ENCODE results near the gene PPP2R3C. TPM values are rescaled to one million over a fixed set of nuclear protein-coding genes. Genes with fewer than 3 reads are reported as not detected.
"Not testable (repeated sequence)": the region's sequence is repeated elsewhere in the genome, so short reads cannot be mapped to it uniquely, and the experiment has no call there.

The PPP2R3C gene
- total RNA-seq, 1 donor from 2014 or later = 24.5 TPM

GRCh38 chr14:35116242-35116641, 5.5 kb downstream of the PPP2R3C start:
- no peak for TF ChIP-seq CTCF (conservative IDR thresholded peaks at IDR 0.05; ENCODE audit: low read depth, low read length)
- no peak overlapping the region for H3K4me3 ChIP-seq (ENCODE audit: low read depth, low read length)
- DNase-seq (ENCODE audit: low read depth) = no peak

- no peak for TF ChIP-seq CTCF (conservative IDR thresholded peaks at IDR 0.05; ENCODE audit: low read depth, low read length)
- DNase-seq (ENCODE audit: low read depth) = no peak
- H3K4me3 ChIP-seq (ENCODE audit: low read depth, low read length) = no peak overlapping the region
These were observed 7.8 kb downstream of the PPP2R3C start for GRCh38 chr14:35114036-35114435.

- TF ChIP-seq CTCF (conservative IDR thresholded peaks at IDR 0.05; ENCODE audit: low read depth, low read length) = no peak
- DNase-seq (ENCODE audit: low read depth) = no peak
- no peak overlapping the region for H3K4me3 ChIP-seq (ENCODE audit: low read depth, low read length)
These were observed 8.4 kb downstream of the PPP2R3C start for GRCh38 chr14:35113308-35113950.

GRCh38 chr14:35112641-35113040, 9.1 kb downstream of the PPP2R3C start:
- no peak for TF ChIP-seq CTCF (conservative IDR thresholded peaks at IDR 0.05; ENCODE audit: low read depth, low read length)
- H3K4me3 ChIP-seq (ENCODE audit: low read depth, low read length) = no peak overlapping the region
- DNase-seq (ENCODE audit: low read depth) = no peak

- DNase-seq (ENCODE audit: low read depth) = no peak
- TF ChIP-seq CTCF (conservative IDR thresholded peaks at IDR 0.05; ENCODE audit: low read depth, low read length) = no peak
- no peak overlapping the region for H3K4me3 ChIP-seq (ENCODE audit: low read depth, low read length)
These were observed 13.9 kb downstream of the PPP2R3C start for GRCh38 chr14:35107866-35108265.

GRCh38 chr14:35094645-35095044, 27.1 kb downstream of the PPP2R3C start:
- DNase-seq (ENCODE audit: low read depth); H3K4me3 ChIP-seq (ENCODE audit: low read depth, low read length): not testable (repeated sequence)

GRCh38 chr14:35088514-35088913, 33.3 kb downstream of the PPP2R3C start:
- DNase-seq (ENCODE audit: low read depth) = no peak
- H3K4me3 ChIP-seq (ENCODE audit: low read depth, low read length) = no peak overlapping the region
- TF ChIP-seq CTCF (conservative IDR thresholded peaks at IDR 0.05; ENCODE audit: low read depth, low read length) = no peak
